ENCODE data around the gene C9. TPM values are rescaled to one million over a fixed set of nuclear protein-coding genes. Genes with fewer than 3 reads are reported as not detected.

The C9 gene
- polyA plus RNA-seq, 1 donor (not counting 4 experiments of a cell fraction or from before 2014, with no cell fraction given): 0.04 TPM

- FAIRE-seq (no peak), DNase-seq (ENCODE audit: low read depth, low spot score) (no peak)
- H3K9me1 ChIP-seq (ENCODE audit: control insufficient read depth, extremely low read depth, insufficient read depth, low read length): no peaks in the 10 kb centered on the region
- H3K9ac ChIP-seq (ENCODE audit: control insufficient read depth, extremely low read depth, insufficient read depth, low read length): no peak overlapping the region
- H3K9me3 ChIP-seq (ENCODE audit: control insufficient read depth, low read depth, low read length): no peaks in the 10 kb centered on the region
- dilution Hi-C loops (cut with MboI; ENCODE audit: extremely low pct_ligation_motif_present, low sequenced_read_pairs): no loop called here
- H3K4me1 ChIP-seq (ENCODE audit: control insufficient read depth, extremely low read depth, insufficient read depth, low read length): no peaks in the 10 kb centered on the region
- H3K27ac ChIP-seq (ENCODE audit: control insufficient read depth, insufficient read depth, low read length): no peak overlapping the region
- TF ChIP-seq CTCF (optimal IDR thresholded peaks at IDR 0.05 in 1 of 3, IDR thresholded peaks at IDR 0.05 in 1 of 3, conservative IDR thresholded peaks at IDR 0.05 in 1 of 3; ENCODE audit: extremely low read depth in 1 of 3, insufficient read depth in 2 of 3, low read length in 3 of 3) (no peak), EZH2 (IDR thresholded peaks at IDR 0.05; ENCODE audit: low read length) (no peak)
- H4K20me1 ChIP-seq (ENCODE audit: control insufficient read depth, extremely low read depth, insufficient read depth, low read length): no peaks in the 10 kb centered on the region
- no peak overlapping the region for H3K4me3 ChIP-seq (ENCODE audit: control insufficient read depth in 2 of 3, extremely low read depth in 1 of 3, insufficient read depth in 2 of 3, low read depth in 1 of 3, low read length in 3 of 3)
- H2AFZ ChIP-seq (ENCODE audit: control insufficient read depth, low read length): no peak overlapping the region
- no peak overlapping the region for H3K4me2 ChIP-seq (ENCODE audit: control insufficient read depth, extremely low read depth, insufficient read depth, low read depth, low read length)
- H3K79me2 ChIP-seq (ENCODE audit: control insufficient read depth, insufficient read depth, low read length): no peaks in the 10 kb centered on the region
- peaks cover 0 to 3% of the 10 kb centered on the region in 2 experiments for H3K36me3 ChIP-seq (ENCODE audit: control insufficient read depth in 2 of 2, extremely low read depth in 1 of 2, insufficient read depth in 2 of 2, low read length in 2 of 2)
- H3K27me3 ChIP-seq (ENCODE audit: control insufficient read depth, extremely low read depth, insufficient read depth, low read length): no peaks in the 10 kb centered on the region
Measured at GRCh38 chr5:39270225-39270848, 94.0 kb downstream of the C9 start.

GRCh38 chr5:39267186-39267585 lies 97.1 kb downstream of the C9 start:
- no peak for TF ChIP-seq CTCF (optimal IDR thresholded peaks at IDR 0.05 in 1 of 3, IDR thresholded peaks at IDR 0.05 in 1 of 3, conservative IDR thresholded peaks at IDR 0.05 in 1 of 3; ENCODE audit: extremely low read depth in 1 of 3, insufficient read depth in 2 of 3, low read length in 3 of 3)
- no peak for TF ChIP-seq EZH2 (IDR thresholded peaks at IDR 0.05; ENCODE audit: low read length)
- Histone ChIP-seq H3K27ac (ENCODE audit: control insufficient read depth, insufficient read depth, low read length) (no peak overlapping the region), H4K20me1 (ENCODE audit: control insufficient read depth, extremely low read depth, insufficient read depth, low read length) (no peaks in the 10 kb centered on the region)

More at GRCh38 chr5:39267186-39267585, 97.1 kb downstream of the C9 start:
- H3K4me1 ChIP-seq (ENCODE audit: control insufficient read depth, extremely low read depth, insufficient read depth, low read length): no peaks in the 10 kb centered on the region
- no peak overlapping the region for H3K4me3 ChIP-seq (ENCODE audit: control insufficient read depth in 2 of 3, extremely low read depth in 1 of 3, insufficient read depth in 2 of 3, low read depth in 1 of 3, low read length in 3 of 3)
- no peak overlapping the region for H3K4me2 ChIP-seq (ENCODE audit: control insufficient read depth, extremely low read depth, insufficient read depth, low read depth, low read length)
- no peaks in the 10 kb centered on the region for H3K9me1 ChIP-seq (ENCODE audit: control insufficient read depth, extremely low read depth, insufficient read depth, low read length)
- FAIRE-seq: no peak
- H3K9me3 ChIP-seq (ENCODE audit: control insufficient read depth, low read depth, low read length): no peaks in the 10 kb centered on the region
- no peak for DNase-seq (ENCODE audit: low read depth, low spot score)
- H3K36me3 ChIP-seq (ENCODE audit: control insufficient read depth in 2 of 2, extremely low read depth in 1 of 2, insufficient read depth in 2 of 2, low read length in 2 of 2): peaks cover 0 to 3% of the 10 kb centered on the region in 2 experiments
- H3K27me3 ChIP-seq (ENCODE audit: control insufficient read depth, extremely low read depth, insufficient read depth, low read length): no peaks in the 10 kb centered on the region
- H3K9ac ChIP-seq (ENCODE audit: control insufficient read depth, extremely low read depth, insufficient read depth, low read length): no peak overlapping the region
- no peaks in the 10 kb centered on the region for H3K79me2 ChIP-seq (ENCODE audit: control insufficient read depth, insufficient read depth, low read length)
- dilution Hi-C loops (cut with MboI; ENCODE audit: extremely low pct_ligation_motif_present, low sequenced_read_pairs): no loop called here
- H2AFZ ChIP-seq (ENCODE audit: control insufficient read depth, low read length): no peak overlapping the region
